GM12878 (cell line): ENCODE results near the gene CCDC57.

ENCODE experiments used
- EP300 ChIP-seq, 2 experiments: fragments of 150-350 bp in 1 of 2; IDR thresholded peaks; 2 replicates each; pipeline ENCODE4 v1.6.1; 2011 to 2012; ENCODE audit warnings: low read depth in 2 of 2, low read length in 2 of 2, borderline replicate concordance in 1 of 2, improper control_type of control experiment in 1 of 2, inconsistent platforms in 1 of 2; ENCODE audit not compliant: control insufficient read depth in 1 of 2
- NFYB ChIP-seq: IDR thresholded peaks from 2 replicates; pipeline ENCODE4 v1.6.1; 2011; ENCODE audit warnings: low read depth, mild to moderate bottlenecking, low read length, improper control_type of control experiment, moderate library complexity; ENCODE audit not compliant: insufficient read depth
- RELA ChIP-seq: fragments of 450-650 bp; IDR thresholded peaks from 2 replicates; pipeline ENCODE4 v1.8.0; 2014; ENCODE audit warnings: borderline replicate concordance; ENCODE audit not compliant: partially characterized antibody
- TF ChIP-seq, protein P1 (sequence below), 3 experiments: IDR thresholded peaks in 2 of 3; conservative IDR thresholded peaks in 1 of 3; 2 replicates each; pipeline ENCODE4 v1.5.1; 2011; ENCODE audit warnings: low read depth in 3 of 3, low read length in 3 of 3, mild to moderate bottlenecking in 3 of 3, control low read depth in 2 of 3, moderate library complexity in 2 of 3, inconsistent platforms in 1 of 3, mixed read lengths in 1 of 3; ENCODE audit not compliant: control insufficient read depth in 2 of 3, insufficient read depth in 1 of 3; ENCODE audit errors: extremely low read depth in 1 of 3
- TF ChIP-seq, protein P2 (sequence below): fragments of 450-650 bp; IDR thresholded peaks from 2 replicates; pipeline ENCODE4 v1.6.1; 2016; ENCODE audit warnings: mild to moderate bottlenecking

DNA sequence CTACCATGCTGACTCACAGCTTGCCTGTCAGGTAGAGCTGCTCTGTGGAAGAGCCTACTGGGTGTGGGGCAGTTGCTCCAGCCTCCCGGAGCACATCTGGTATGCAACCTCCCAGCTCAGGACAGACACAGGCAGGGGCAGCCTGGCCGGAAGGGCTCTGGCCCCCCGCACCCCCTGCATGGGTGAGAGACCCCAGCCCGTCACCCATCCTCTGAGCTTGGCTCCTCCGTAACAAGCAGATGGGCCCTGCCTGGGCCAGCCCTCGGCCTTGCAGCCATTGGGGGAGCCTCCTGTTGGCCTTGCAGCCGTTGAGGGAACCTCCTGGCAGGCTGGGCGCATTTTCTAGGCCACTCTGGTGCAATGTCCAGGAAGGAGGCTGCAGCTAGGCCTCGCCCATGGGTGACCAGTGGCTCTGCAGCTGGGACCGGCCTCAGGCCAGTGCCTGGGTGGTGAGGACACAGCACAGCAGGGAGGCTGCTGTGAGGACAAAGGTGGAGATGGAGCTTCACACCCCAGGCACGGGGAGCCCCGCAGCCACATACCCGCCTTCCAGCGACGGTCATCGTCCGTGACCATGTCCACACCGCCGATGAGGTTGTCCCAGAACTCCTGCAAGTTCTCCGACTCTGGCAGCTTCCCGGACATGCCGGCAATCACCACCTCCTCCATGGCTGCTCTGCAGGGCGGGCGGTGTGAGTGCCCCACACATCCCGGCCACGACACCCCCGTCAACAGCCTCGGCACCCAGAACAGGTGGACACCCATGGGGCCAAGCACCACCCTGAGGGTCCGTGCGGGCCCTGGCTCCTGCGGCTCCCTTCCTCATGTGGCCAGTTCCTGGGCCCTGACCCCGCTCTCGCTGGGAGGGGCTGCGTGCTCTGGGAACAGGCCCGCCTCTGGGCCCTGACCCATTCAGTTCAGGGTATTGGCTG is 116.6 kb downstream of the CCDC57 start:
- TF ChIP-seq, protein P1, sequence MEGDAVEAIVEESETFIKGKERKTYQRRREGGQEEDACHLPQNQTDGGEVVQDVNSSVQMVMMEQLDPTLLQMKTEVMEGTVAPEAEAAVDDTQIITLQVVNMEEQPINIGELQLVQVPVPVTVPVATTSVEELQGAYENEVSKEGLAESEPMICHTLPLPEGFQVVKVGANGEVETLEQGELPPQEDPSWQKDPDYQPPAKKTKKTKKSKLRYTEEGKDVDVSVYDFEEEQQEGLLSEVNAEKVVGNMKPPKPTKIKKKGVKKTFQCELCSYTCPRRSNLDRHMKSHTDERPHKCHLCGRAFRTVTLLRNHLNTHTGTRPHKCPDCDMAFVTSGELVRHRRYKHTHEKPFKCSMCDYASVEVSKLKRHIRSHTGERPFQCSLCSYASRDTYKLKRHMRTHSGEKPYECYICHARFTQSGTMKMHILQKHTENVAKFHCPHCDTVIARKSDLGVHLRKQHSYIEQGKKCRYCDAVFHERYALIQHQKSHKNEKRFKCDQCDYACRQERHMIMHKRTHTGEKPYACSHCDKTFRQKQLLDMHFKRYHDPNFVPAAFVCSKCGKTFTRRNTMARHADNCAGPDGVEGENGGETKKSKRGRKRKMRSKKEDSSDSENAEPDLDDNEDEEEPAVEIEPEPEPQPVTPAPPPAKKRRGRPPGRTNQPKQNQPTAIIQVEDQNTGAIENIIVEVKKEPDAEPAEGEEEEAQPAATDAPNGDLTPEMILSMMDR (IDR thresholded peaks at IDR 0.05 in 2 of 3, conservative IDR thresholded peaks at IDR 0.05 in 1 of 3; ENCODE audit: control insufficient read depth in 2 of 3, extremely low read depth in 1 of 3, insufficient read depth in 1 of 3, low read depth in 3 of 3, low read length in 3 of 3) = no peak
- TF ChIP-seq EP300 (IDR thresholded peaks at IDR 0.05; ENCODE audit: borderline replicate concordance in 1 of 2, control insufficient read depth in 1 of 2, low read depth in 2 of 2, low read length in 2 of 2) (no peak), NFYB (no peak), RELA (no peak)
- TF ChIP-seq, protein P2, sequence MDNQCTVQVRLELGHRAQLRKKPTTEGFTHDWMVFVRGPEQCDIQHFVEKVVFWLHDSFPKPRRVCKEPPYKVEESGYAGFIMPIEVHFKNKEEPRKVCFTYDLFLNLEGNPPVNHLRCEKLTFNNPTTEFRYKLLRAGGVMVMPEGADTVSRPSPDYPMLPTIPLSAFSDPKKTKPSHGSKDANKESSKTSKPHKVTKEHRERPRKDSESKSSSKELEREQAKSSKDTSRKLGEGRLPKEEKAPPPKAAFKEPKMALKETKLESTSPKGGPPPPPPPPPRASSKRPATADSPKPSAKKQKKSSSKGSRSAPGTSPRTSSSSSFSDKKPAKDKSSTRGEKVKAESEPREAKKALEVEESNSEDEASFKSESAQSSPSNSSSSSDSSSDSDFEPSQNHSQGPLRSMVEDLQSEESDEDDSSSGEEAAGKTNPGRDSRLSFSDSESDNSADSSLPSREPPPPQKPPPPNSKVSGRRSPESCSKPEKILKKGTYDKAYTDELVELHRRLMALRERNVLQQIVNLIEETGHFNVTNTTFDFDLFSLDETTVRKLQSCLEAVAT = peak; percentile 59
